Chondrocyte (in vitro differentiated cells): ENCODE results near the gene RIPK3. TPM values are rescaled to one million over a fixed set of nuclear protein-coding genes. Genes with fewer than 3 reads are reported as not detected.
A peak's percentile ranks its signal among the peaks of the same experiment; 100 is the strongest.
"Not testable (repeated sequence)": the region's sequence is repeated elsewhere in the genome, so short reads cannot be mapped to it uniquely, and the experiment has no call there.

Experiments used
- DNase-seq: peaks from one replicate; pipeline ENCODE4 v3.0.0; 2021; ENCODE audit warnings: mixed read lengths, low spot score
- H3K27ac Mint-ChIP-seq: one replicate; pipeline ENCODE4 v1.8.0; 2021; ENCODE audit warnings: mild to moderate bottlenecking, moderate library complexity, mixed read lengths; ENCODE audit not compliant: unreplicated experiment
- H3K27me3 Mint-ChIP-seq: 2 replicates; pipeline ENCODE4 v1.8.0; 2021; ENCODE audit warnings: low read depth, mixed read lengths
- H3K36me3 Mint-ChIP-seq: 2 replicates; pipeline ENCODE4 v1.8.0; 2021; ENCODE audit warnings: low read depth, mixed read lengths
- H3K4me1 Mint-ChIP-seq: 2 replicates; pipeline ENCODE4 v1.8.0; 2021; ENCODE audit warnings: low read depth, mild to moderate bottlenecking, mixed read lengths
- H3K4me3 Mint-ChIP-seq: one replicate; pipeline ENCODE4 v1.8.0; 2021; ENCODE audit warnings: mild to moderate bottlenecking, moderate library complexity, mixed read lengths; ENCODE audit not compliant: unreplicated experiment
- H3K9me3 Mint-ChIP-seq: 2 replicates; pipeline ENCODE4 v1.8.0; 2021; ENCODE audit warnings: low read depth, mixed read lengths
- CTCF ChIP-seq: fragments of 200-600 bp; sonication (generic); IDR thresholded peaks from 2 replicates; pipeline ENCODE4 v1.5.0; 2021; ENCODE audit warnings: antibody characterized with exemption, mild to moderate bottlenecking, moderate library complexity
- total RNA-seq: library from RNA; stranded (reverse); gene quantifications from 3 replicates; pipeline ENCODE4 v1.2.1, GENCODE V29; 2021

The RIPK3 gene
- total RNA-seq, 1 donor from 2014 or later: 1.3 TPM

- Mint-ChIP-seq H3K4me3 (no peak overlapping the region), H3K9me3 (no peaks in the 10 kb centered on the region), H3K36me3 (no peaks in the 10 kb centered on the region), H3K27me3 (peaks cover 5% of the 10 kb centered on the region), H3K27ac (no peak overlapping the region), H3K4me1 (peaks cover 31% of the 10 kb centered on the region)
- no peak for DNase-seq
- TF ChIP-seq CTCF: no peak
Observed at GRCh38 chr14:24330973-24331674, 8.7 kb downstream of the RIPK3 start.

- H3K27ac Mint-ChIP-seq: no peak overlapping the region
- no peak for TF ChIP-seq CTCF
- no peaks in the 10 kb centered on the region for H3K36me3 Mint-ChIP-seq
- no peak for DNase-seq
- H3K9me3 Mint-ChIP-seq: no peaks in the 10 kb centered on the region
- H3K4me1 Mint-ChIP-seq: peaks cover 19% of the 10 kb centered on the region
- H3K27me3 Mint-ChIP-seq: peaks cover 3% of the 10 kb centered on the region
- no peak overlapping the region for H3K4me3 Mint-ChIP-seq
Observed at GRCh38 chr14:24329736-24330135, 10.1 kb downstream of the RIPK3 start.

GRCh38 chr14:24329073-24329663, 10.6 kb downstream of the RIPK3 start:
- H3K4me3 Mint-ChIP-seq: no peak overlapping the region
- DNase-seq: no peak
- H3K4me1 Mint-ChIP-seq: peaks cover 17% of the 10 kb centered on the region
- no peaks in the 10 kb centered on the region for H3K9me3 Mint-ChIP-seq
- H3K27me3 Mint-ChIP-seq: peaks cover 3% of the 10 kb centered on the region
- no peak for TF ChIP-seq CTCF
- no peaks in the 10 kb centered on the region for H3K36me3 Mint-ChIP-seq
- H3K27ac Mint-ChIP-seq: no peak overlapping the region

- not testable (repeated sequence) for H3K9me3 Mint-ChIP-seq, H3K4me1 Mint-ChIP-seq, H3K36me3 Mint-ChIP-seq, H3K27ac Mint-ChIP-seq, H3K4me3 Mint-ChIP-seq, H3K27me3 Mint-ChIP-seq, DNase-seq
- TF ChIP-seq CTCF: peak; percentile 80
Observed at GRCh38 chr14:24327914-24328313, 11.9 kb downstream of the RIPK3 start.

GRCh38 chr14:24327303-24327702, 12.5 kb downstream of the RIPK3 start:
- no peak for TF ChIP-seq CTCF
- DNase-seq: no peak
- peaks cover 1% of the 10 kb centered on the region for H3K27me3 Mint-ChIP-seq
- H3K4me3 Mint-ChIP-seq: no peak overlapping the region
- H3K27ac Mint-ChIP-seq: no peak overlapping the region
- H3K9me3 Mint-ChIP-seq: no peaks in the 10 kb centered on the region
- no peaks in the 10 kb centered on the region for H3K36me3 Mint-ChIP-seq
- peaks cover 5% of the 10 kb centered on the region for H3K4me1 Mint-ChIP-seq
